Fibroblast of lung (primary cell): ENCODE results near the gene DPP4. TPM values are rescaled to one million over a fixed set of nuclear protein-coding genes. Genes with fewer than 3 reads are reported as not detected.
"Not testable (repeated sequence)": the region's sequence is repeated elsewhere in the genome, so short reads cannot be mapped to it uniquely, and the experiment has no call there.

Source experiments
- DNase-seq, 2 donors: peaks; one replicate each; pipeline versions ENCODE4 v3.0.0 to v3.0.0-alpha.2; 2010; ENCODE audit warnings: low read depth in 2 of 2
- H2AFZ ChIP-seq: 2 replicates; pipeline ENCODE4 v1.5.1; 2012; ENCODE audit warnings: low read length, control low read depth, inconsistent platforms
- H3K27ac ChIP-seq: 2 replicates; pipeline ENCODE4 v1.5.1; 2011; ENCODE audit warnings: low read length, control low read depth; ENCODE audit not compliant: insufficient read depth
- H3K27me3 ChIP-seq: 2 replicates; pipeline ENCODE4 v1.5.1; 2011; ENCODE audit warnings: mild to moderate bottlenecking, low read length; ENCODE audit not compliant: control insufficient read depth, insufficient read depth
- H3K36me3 ChIP-seq: 2 replicates; pipeline ENCODE4 v1.5.1; 2011; ENCODE audit warnings: low read length; ENCODE audit not compliant: control insufficient read depth, insufficient read depth
- H3K4me1 ChIP-seq: 2 replicates; pipeline ENCODE4 v1.5.1; 2011; ENCODE audit warnings: low read length; ENCODE audit not compliant: control insufficient read depth, insufficient read depth; ENCODE audit errors: extremely low read depth
- H3K4me2 ChIP-seq: 2 replicates; pipeline ENCODE4 v1.5.1; 2011; ENCODE audit warnings: low read length, control low read depth; ENCODE audit not compliant: insufficient read depth; ENCODE audit errors: extremely low read depth
- H3K4me3 ChIP-seq, 4 experiments: fragments of 200-600 bp in 1 of 4; sonication (generic) in 1 of 4; replicated peaks in 1 of 4; 2 replicates each; pipeline ENCODE4 v1.5.1; 2011 to 2016; ENCODE audit warnings: low read length in 4 of 4, low read depth in 3 of 4, mild to moderate bottlenecking in 3 of 4, control low read depth in 2 of 4, inconsistent platforms in 1 of 4, mixed read lengths in 1 of 4; ENCODE audit not compliant: insufficient read depth in 1 of 4; ENCODE audit errors: control extremely low read depth in 1 of 4
- H3K79me2 ChIP-seq: 2 replicates; pipeline ENCODE4 v1.5.1; 2012; ENCODE audit warnings: mild to moderate bottlenecking, low read length, inconsistent platforms; ENCODE audit not compliant: control insufficient read depth, insufficient read depth
- H3K9ac ChIP-seq: 2 replicates; pipeline ENCODE4 v1.5.1; 2011; ENCODE audit warnings: mild to moderate bottlenecking, low read length, control low read depth; ENCODE audit not compliant: insufficient read depth
- H3K9me3 ChIP-seq: 2 replicates; pipeline ENCODE4 v1.5.1; 2012; ENCODE audit warnings: low read depth, low read length; ENCODE audit not compliant: control insufficient read depth, insufficient read depth
- H4K20me1 ChIP-seq: 2 replicates; pipeline ENCODE4 v1.5.1; 2011; ENCODE audit warnings: low read length; ENCODE audit not compliant: control insufficient read depth, insufficient read depth; ENCODE audit errors: extremely low read depth
- CTCF ChIP-seq, 2 donors: IDR thresholded peaks in 1 of 2; conservative IDR thresholded peaks in 1 of 2; 1 replicate in 1 of 2; 2 replicates in 1 of 2; pipeline ENCODE4 v1.5.1; 2011 to 2012; ENCODE audit warnings: low read length in 2 of 2, control low read depth in 1 of 2, inconsistent platforms in 1 of 2, low read depth in 1 of 2, mild to moderate bottlenecking in 1 of 2
- EZH2 ChIP-seq: IDR thresholded peaks from 2 replicates; pipeline ENCODE4 v1.5.1; 2012; ENCODE audit warnings: low read length, control low read depth, mild to moderate bottlenecking; ENCODE audit errors: missing control alignments
- polyA plus RNA-seq, 2 donors: library from polyadenylated mRNA; depleted of rRNA in 1 of 2; stranded (reverse) in 1 of 2; unstranded in 1 of 2; fragments of >200 nt; gene quantifications; 2 replicates each; pipeline ENCODE4 v1.2.1, GENCODE V29; 2011 to 2012; ENCODE audit warnings: missing spikeins in 1 of 2
- total RNA-seq: library from RNA; depleted of rRNA; stranded (reverse); fragments of >200 nt; gene quantifications from 2 replicates; pipeline ENCODE4 v1.2.1, GENCODE V29; 2014

Gene DPP4
- total and polyA plus RNA-seq, 2 donors (not counting 1 experiment from before 2014, with no cell fraction given) = 58.1 to 297 TPM

DNA sequence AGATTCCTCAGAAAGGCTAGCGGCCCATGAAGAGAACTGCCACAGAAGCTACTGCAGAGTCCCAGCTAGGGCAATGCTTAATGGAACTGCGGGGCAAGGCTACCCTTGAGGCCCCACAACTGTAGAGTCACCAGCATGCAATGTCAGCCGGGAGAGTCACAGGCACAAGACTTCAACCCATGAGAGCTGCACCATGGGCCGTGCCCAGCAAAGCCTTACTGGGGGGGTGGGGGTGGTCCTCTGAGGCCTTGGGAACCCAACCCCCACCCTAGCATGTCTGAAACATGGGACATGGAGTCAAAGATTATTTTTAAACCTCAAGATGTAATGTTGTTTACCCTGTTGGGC, 20.2 kb downstream of the DPP4 start:
- H3K27ac ChIP-seq = no peak overlapping the region
- H3K9me3 ChIP-seq = no peaks in the 10 kb centered on the region
- no peaks in the 10 kb centered on the region for H3K79me2 ChIP-seq
- H3K4me3 ChIP-seq = no peak overlapping the region
- H3K4me1 ChIP-seq = no peaks in the 10 kb centered on the region
- H4K20me1 ChIP-seq = no peaks in the 10 kb centered on the region
- no peaks in the 10 kb centered on the region for H3K27me3 ChIP-seq
- TF ChIP-seq EZH2 (no peak), CTCF (conservative IDR thresholded peaks at IDR 0.05 in 1 of 2, IDR thresholded peaks at IDR 0.05 in 1 of 2; ENCODE audit: low read depth in 1 of 2, low read length in 2 of 2) (no peak)
- H3K4me2 ChIP-seq = no peak overlapping the region
- no peak overlapping the region for H2AFZ ChIP-seq
- H3K36me3 ChIP-seq = no peaks in the 10 kb centered on the region
- DNase-seq = no peak
- no peak overlapping the region for H3K9ac ChIP-seq

DNA sequence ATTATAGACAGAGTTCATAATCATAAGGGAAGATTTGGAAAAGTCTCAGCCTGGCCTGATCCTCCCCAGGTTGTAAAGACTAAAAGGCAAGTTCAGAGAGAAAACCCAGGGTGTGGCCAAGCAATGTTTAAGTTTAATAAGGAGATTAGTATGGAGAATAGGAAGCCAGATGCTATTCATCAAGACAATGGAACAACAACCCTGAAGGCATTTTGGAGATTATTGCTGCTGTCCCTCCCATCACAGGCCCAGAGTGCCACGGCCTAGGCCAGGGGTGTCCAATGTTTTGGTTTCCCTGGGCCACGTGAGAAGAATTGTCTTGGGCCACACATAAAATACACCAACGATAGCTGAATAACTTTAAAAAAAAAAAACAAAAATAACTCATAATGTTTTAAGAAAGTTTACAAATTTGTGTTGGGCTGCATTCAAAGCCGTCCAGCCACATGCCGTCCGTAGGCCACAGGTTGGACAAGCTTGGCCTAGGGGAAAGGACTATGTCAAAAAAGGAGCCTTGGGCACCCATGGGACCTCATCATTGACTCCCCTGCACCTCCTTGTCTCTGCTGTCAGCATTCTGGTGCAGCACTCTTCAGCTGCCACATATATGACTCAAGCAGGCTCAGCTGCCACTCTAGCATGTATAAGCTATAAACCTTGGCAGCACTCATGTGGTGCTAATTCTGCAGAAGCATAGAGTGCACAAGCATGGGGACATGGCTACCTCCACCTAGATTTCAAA, 20.8 kb downstream of the DPP4 start:
- no peak overlapping the region for H3K4me3 ChIP-seq
- no peaks in the 10 kb centered on the region for H3K4me1 ChIP-seq
- H3K79me2 ChIP-seq = no peaks in the 10 kb centered on the region
- H3K4me2 ChIP-seq = no peak overlapping the region
- no peak overlapping the region for H2AFZ ChIP-seq
- DNase-seq = no peak
- no peak overlapping the region for H3K9ac ChIP-seq
- H3K9me3 ChIP-seq = no peaks in the 10 kb centered on the region
- no peak overlapping the region for H3K27ac ChIP-seq
- no peak for TF ChIP-seq CTCF (conservative IDR thresholded peaks at IDR 0.05 in 1 of 2, IDR thresholded peaks at IDR 0.05 in 1 of 2; ENCODE audit: low read depth in 1 of 2, low read length in 2 of 2)
- TF ChIP-seq EZH2 = no peak
- no peaks in the 10 kb centered on the region for H4K20me1 ChIP-seq
- H3K36me3 ChIP-seq = no peaks in the 10 kb centered on the region
- no peaks in the 10 kb centered on the region for H3K27me3 ChIP-seq

- Histone ChIP-seq H3K4me1 (no peaks in the 10 kb centered on the region), H4K20me1 (no peaks in the 10 kb centered on the region), H3K9ac (no peak overlapping the region), H3K4me2 (no peak overlapping the region), H3K9me3 (no peaks in the 10 kb centered on the region), H3K79me2 (no peaks in the 10 kb centered on the region), H3K27me3 (no peaks in the 10 kb centered on the region), H3K27ac (no peak overlapping the region), H3K4me3 (no peak overlapping the region), H3K36me3 (no peaks in the 10 kb centered on the region), H2AFZ (no peak overlapping the region)
- DNase-seq = no peak
- TF ChIP-seq CTCF (conservative IDR thresholded peaks at IDR 0.05 in 1 of 2, IDR thresholded peaks at IDR 0.05 in 1 of 2; ENCODE audit: low read depth in 1 of 2, low read length in 2 of 2) = no peak
- no peak for TF ChIP-seq EZH2
Measured at GRCh38 chr2:162050513-162050961, 23.5 kb downstream of the DPP4 start.

DNA sequence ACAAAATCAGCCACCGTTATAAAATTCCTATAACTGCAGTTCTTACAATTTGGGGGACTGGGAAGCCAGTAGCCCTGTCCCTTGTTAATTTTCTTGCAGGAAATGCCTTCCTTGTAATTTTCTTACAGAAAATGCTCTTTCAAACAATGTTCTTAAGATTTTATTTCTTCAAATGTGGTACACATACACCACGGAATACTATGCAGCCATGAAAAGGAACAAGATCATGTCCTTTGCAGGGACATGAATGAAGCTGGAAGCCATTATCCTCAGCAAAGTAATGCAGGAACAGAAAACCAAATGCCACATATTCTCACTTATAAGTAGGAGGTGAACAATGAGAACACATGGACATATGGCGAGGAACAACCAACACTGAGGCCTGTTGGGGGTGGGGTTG, 24.9 kb downstream of the DPP4 start:
- not testable (repeated sequence) for H3K27ac ChIP-seq, H3K4me2 ChIP-seq, H3K36me3 ChIP-seq, H3K9me3 ChIP-seq, H3K4me1 ChIP-seq, H3K4me3 ChIP-seq, H3K27me3 ChIP-seq, H4K20me1 ChIP-seq, DNase-seq, H2AFZ ChIP-seq, H3K79me2 ChIP-seq, H3K9ac ChIP-seq
